H1 (cell line): ENCODE measurements around the gene OGG1. TPM values are rescaled to one million over a fixed set of nuclear protein-coding genes. Genes with fewer than 3 reads are reported as not detected.

Experiments
- CBX8 ChIP-seq: fragments of 300-800, 300-1000 bp; sonication (generic); IDR thresholded peaks from 2 replicates; pipeline ENCODE4 v1.7.1; 2016; ENCODE audit warnings: low read depth, low read length, borderline replicate concordance
- CTCF ChIP-seq, 3 experiments: IDR thresholded peaks; 1 replicate in 2 of 3; 2 replicates in 1 of 3; pipeline versions ENCODE4 v1.5.1 to v1.6.1; 2011; ENCODE audit warnings: low read length in 3 of 3, mild to moderate bottlenecking in 3 of 3, inconsistent platforms in 2 of 3, low read depth in 1 of 3, moderate library complexity in 1 of 3; ENCODE audit not compliant: insufficient read depth in 1 of 3; ENCODE audit errors: control extremely low read depth in 1 of 3
- JUND ChIP-seq: IDR thresholded peaks from 2 replicates; pipeline ENCODE4 v1.6.1; 2011; ENCODE audit warnings: mild to moderate bottlenecking, improper control_type of control experiment, low read length
- KDM4A ChIP-seq: IDR thresholded peaks from one replicate; pipeline ENCODE4 v1.7.1; 2012; ENCODE audit warnings: low read depth, mild to moderate bottlenecking, moderate library complexity, low read length, inconsistent platforms; ENCODE audit not compliant: severe bottlenecking
- MAFK ChIP-seq: IDR thresholded peaks from 2 replicates; pipeline ENCODE4 v1.6.1; 2012; ENCODE audit warnings: low read depth, mild to moderate bottlenecking, improper control_type of control experiment, low read length
- RNF2 ChIP-seq: fragments of 200-900, 300-1000 bp; sonication (generic); IDR thresholded peaks from 2 replicates; pipeline ENCODE4 v1.7.1; 2016; ENCODE audit warnings: borderline replicate concordance, low read depth, mild to moderate bottlenecking, antibody characterized with exemption, low read length; ENCODE audit not compliant: poor library complexity, severe bottlenecking; ENCODE audit errors: missing control alignments
- SIN3A ChIP-seq, 2 experiments: IDR thresholded peaks in 1 of 2; conservative IDR thresholded peaks in 1 of 2; 2 replicates each; pipeline ENCODE4 v1.6.1; 2011 to 2012; ENCODE audit warnings: low read length in 2 of 2, improper control_type of control experiment in 1 of 2, low read depth in 1 of 2, mild to moderate bottlenecking in 1 of 2
- SUZ12 ChIP-seq: fragments of 200-600 bp; sonication (generic); IDR thresholded peaks from 2 replicates; pipeline ENCODE4 v1.6.1; 2012; ENCODE audit warnings: mild to moderate bottlenecking, inconsistent platforms, low read length, moderate library complexity, mixed read lengths
- TAF7 ChIP-seq: optimal IDR thresholded peaks from 2 replicates; pipeline ENCODE3; 2011; ENCODE audit warnings: low read depth, mild to moderate bottlenecking, inconsistent platforms, low read length, moderate library complexity, borderline replicate concordance
- TEAD4 ChIP-seq: IDR thresholded peaks from 2 replicates; pipeline ENCODE4 v1.6.1; 2012; ENCODE audit warnings: low read depth, low read length, inconsistent platforms, mixed read lengths
- polyA plus RNA-seq, 7 experiments: library from polyadenylated mRNA; depleted of rRNA in 3 of 7; stranded (reverse) in 5 of 7; unstranded in 2 of 7; fragments of >200 nt in 5 of 7; fragments of 200-250 nt in 2 of 7; gene quantifications; 1 replicate in 5 of 7; 2 replicates in 1 of 7; 4 replicates in 1 of 7; pipeline versions ENCODE4 v1.2.1 to v1.2.3, GENCODE V29; 2011 to 2013; ENCODE audit warnings: missing spikeins in 2 of 7, mixed read lengths in 2 of 7
- total RNA-seq: library from RNA; stranded (reverse); fragmentation: NEBNext Ultra II Directional; extraction: Animal tissue kit (Norgen Biotek cat#: 25700); gene quantifications from 2 replicates; pipeline ENCODE4 v1.2.1, GENCODE V29; 2021

The OGG1 gene
- total and polyA plus RNA-seq, 2 of the 8 experiments (the other 6 are each of a cell fraction or from before 2014, with no cell fraction given), result 29.6 to 46.8 TPM

- TF ChIP-seq CTCF (IDR thresholded peaks at IDR 0.05; ENCODE audit: control extremely low read depth in 1 of 3, insufficient read depth in 1 of 3, low read depth in 1 of 3, low read length in 3 of 3) (no peak), CBX8 (no peak), SUZ12 (no peak), RNF2 (no peak), MAFK (no peak), TAF7 (no peak), TEAD4 (no peak), JUND (no peak), KDM4A (no peak), SIN3A (conservative IDR thresholded peaks at IDR 0.05 in 1 of 2, IDR thresholded peaks at IDR 0.05 in 1 of 2; ENCODE audit: low read depth in 1 of 2, low read length in 2 of 2) (no peak)
- TF ChIP-seq, all 59 proteins: peak for 0
Measured at GRCh38 chr3:9776896-9777693, 27.3 kb downstream of the OGG1 start (continued).
